DND-41 (cell line): ENCODE results near the gene APLN.

Experiments used
- EZH2 ChIP-seq: IDR thresholded peaks from 3 replicates; pipeline ENCODE4 v1.6.1; 2012; ENCODE audit warnings: borderline replicate concordance, low read depth, mild to moderate bottlenecking, moderate library complexity, low read length, inconsistent platforms; ENCODE audit not compliant: severe bottlenecking
- TF ChIP-seq, protein P1 (sequence below): IDR thresholded peaks from 2 replicates; pipeline ENCODE4 v1.5.1; 2012; ENCODE audit warnings: borderline replicate concordance, low read length, moderate library complexity, mild to moderate bottlenecking; ENCODE audit not compliant: poor library complexity, severe bottlenecking; ENCODE audit errors: extremely low read depth

DNA sequence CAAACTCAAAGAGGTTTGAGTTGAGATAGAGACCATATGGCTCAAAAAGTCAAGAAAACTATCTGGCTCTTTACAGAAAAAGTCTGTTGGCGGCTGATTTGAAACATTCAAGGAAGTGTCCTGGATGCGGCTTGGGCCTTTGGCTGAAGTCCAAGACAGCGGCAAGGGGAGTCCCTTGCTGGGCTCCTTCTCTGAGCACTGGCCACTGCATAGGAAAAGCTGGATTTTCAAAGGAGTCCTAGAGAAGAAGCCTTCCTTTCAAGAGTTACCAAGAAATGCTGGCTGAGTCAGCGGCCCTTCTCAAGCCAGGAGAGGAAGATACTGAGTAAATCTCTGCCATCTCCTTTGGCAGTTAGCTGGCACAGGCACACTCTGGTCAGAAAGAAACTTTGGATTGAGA is 12.1 kb downstream of the APLN start:
- TF ChIP-seq, protein P1, sequence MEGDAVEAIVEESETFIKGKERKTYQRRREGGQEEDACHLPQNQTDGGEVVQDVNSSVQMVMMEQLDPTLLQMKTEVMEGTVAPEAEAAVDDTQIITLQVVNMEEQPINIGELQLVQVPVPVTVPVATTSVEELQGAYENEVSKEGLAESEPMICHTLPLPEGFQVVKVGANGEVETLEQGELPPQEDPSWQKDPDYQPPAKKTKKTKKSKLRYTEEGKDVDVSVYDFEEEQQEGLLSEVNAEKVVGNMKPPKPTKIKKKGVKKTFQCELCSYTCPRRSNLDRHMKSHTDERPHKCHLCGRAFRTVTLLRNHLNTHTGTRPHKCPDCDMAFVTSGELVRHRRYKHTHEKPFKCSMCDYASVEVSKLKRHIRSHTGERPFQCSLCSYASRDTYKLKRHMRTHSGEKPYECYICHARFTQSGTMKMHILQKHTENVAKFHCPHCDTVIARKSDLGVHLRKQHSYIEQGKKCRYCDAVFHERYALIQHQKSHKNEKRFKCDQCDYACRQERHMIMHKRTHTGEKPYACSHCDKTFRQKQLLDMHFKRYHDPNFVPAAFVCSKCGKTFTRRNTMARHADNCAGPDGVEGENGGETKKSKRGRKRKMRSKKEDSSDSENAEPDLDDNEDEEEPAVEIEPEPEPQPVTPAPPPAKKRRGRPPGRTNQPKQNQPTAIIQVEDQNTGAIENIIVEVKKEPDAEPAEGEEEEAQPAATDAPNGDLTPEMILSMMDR: no peak
- no peak for TF ChIP-seq EZH2
